Inferior parietal cortex (tissue), 1 donor: ENCODE data around the gene GLYATL2.

Experiments
- DNase-seq: peaks from one replicate; pipeline ENCODE4 v3.0.0-alpha.2; 2016; ENCODE audit errors: extremely low spot score

Gene GLYATL2, protein sequence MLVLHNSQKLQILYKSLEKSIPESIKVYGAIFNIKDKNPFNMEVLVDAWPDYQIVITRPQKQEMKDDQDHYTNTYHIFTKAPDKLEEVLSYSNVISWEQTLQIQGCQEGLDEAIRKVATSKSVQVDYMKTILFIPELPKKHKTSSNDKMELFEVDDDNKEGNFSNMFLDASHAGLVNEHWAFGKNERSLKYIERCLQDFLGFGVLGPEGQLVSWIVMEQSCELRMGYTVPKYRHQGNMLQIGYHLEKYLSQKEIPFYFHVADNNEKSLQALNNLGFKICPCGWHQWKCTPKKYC

DNA sequence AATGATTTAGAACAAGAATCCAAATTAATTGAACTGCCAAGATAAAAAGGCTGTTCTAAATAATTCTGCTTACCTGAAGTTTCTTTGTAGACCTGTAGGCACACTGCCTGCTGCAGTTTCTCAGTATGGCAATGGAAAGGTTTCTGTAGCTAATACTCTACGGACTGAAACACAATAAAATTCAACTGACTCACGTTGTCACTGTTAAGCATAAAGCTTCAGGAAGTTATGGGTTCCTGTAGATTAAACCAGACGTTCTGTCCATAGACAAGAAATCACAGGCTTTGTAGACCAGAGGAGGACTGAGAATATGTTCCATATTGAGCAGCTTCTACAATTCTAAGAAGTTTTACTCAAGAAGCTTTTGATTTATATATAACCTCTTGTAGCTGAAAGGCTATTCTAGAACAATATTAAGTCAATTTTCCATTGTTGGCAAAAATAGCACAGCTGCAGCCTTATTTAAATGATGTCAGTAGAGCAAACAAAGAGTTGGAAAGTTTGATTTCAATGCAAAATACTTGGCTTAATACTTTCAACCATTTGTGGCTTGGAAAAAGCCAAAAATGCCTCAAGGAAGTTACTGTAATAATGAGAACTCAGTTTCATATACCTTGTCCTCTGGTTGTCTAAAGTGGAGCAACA lies at the start of gene GLYATL2:
Gene GLYATL2 (minus strand): TSS at position 344 of the 645 bp plus-strand sequence. CDS start 5,092 bp downstream, outside the sequence.
- no peak for DNase-seq

DNA sequence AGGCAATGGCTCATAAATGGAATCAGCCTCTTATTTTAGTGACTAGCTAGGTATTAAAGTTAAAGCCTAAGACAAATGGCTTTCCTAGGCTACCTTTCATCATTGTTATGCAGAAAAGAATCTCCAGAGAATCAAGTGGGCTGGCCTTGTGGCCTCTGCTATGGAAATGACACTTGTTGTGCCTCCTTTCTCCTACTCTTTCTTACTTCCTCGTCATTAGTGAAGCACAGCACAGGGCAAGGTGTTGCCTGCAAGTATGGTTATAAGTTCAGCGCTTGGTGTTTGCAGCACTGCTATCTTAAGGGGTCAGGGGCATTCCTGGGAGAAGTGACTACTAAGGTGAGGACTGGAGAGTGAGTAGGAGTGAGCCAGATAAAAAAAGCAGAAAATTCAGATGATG lies 49.4 kb upstream of the GLYATL2 start:
- no peak for DNase-seq

DNA sequence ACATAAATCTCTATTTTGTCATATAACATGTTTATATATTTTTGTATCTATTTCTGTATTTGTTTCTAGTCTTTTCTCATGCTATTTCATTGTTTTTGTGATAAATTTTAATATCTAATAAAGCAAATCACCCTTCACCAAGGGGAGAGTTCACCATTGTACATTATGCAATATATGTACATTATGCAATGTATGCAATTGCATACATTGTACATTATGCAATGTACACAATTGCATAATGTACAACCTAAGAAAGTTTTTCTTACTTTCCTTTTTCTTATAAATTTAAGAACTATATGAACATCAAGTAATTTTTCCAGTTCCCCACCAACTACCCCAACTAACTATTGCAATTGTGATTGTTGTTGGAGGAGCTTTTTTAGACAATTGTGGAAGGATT lies 44.1 kb upstream of the GLYATL2 start:
- no peak for DNase-seq

- no peak for DNase-seq
Measured at GRCh38 chr11:58887452-58887851, 42.9 kb upstream of the GLYATL2 start.

GRCh38 chr11:58880625-58881024 lies 36.1 kb upstream of the GLYATL2 start:
- DNase-seq = no peak

- no peak for DNase-seq
Measured at GRCh38 chr11:58880166-58880565, 35.7 kb upstream of the GLYATL2 start.

GRCh38 chr11:58867556-58867955 lies 23.1 kb upstream of the GLYATL2 start:
- no peak for DNase-seq

GRCh38 chr11:58866788-58867187 lies 22.3 kb upstream of the GLYATL2 start:
- no peak for DNase-seq

- no peak for DNase-seq
Measured at GRCh38 chr11:58864335-58864734, 19.8 kb upstream of the GLYATL2 start.

DNA sequence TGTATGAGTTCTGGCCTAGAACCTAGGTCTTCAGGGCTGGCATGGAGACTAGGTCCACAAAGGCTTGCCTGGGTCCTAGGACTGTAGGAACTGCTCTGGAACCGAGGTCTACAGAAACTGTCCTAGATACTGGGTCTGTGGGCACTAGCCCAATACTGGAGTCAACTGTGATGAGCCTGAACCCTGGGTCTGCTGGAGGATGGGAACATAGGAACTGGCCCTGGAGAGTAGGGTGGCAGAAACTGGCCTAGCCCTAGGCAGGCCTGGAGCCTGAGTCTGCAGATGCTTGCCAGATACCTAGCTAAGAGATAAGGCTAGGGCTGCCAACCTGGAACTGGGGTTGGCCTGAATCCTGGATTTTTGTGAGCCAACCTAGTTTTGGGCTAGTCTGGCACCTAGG lies 19.2 kb upstream of the GLYATL2 start:
- DNase-seq = no peak

DNA sequence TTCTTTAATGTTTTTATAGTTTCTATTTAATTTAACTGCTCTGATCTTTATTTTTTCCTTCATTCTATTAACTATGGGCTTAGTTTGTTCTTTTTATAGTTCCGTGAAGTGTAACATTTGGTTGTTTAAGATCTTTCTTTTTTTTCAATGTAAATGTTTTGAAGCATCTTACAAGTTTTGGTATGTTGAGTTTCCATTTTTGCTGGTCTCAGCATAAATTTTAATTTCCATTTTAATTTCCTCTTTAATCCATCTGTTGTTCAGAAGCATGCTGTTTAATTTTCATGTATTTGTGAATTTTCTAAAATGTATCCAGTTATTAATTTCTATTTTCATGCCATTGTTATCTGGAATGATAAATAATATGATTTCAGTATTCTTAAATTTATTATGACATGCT lies 17.0 kb upstream of the GLYATL2 start:
- no peak for DNase-seq

DNA sequence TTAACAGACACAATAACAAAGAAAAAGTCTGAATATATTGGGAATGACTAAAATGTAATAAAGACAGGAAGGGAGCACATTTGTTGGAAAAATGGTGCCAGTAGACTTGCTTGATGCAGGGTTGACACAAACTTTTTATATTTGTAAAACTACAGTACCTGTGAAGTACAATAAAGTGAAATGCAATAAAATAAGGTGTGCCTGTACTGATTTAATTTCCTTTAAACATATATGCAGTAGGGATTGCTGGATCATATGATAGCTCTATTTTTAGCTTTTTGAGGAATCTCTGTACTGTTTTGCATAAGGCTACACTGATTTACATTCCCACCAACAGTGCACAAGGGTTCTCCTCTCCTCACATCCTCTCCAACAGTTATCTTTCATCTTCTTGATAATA lies 12.3 kb upstream of the GLYATL2 start:
- DNase-seq = no peak

- DNase-seq = no peak
Measured at GRCh38 chr11:58845386-58845785, 882 bp upstream of the GLYATL2 start.

- DNase-seq = no peak
Measured at GRCh38 chr11:58837707-58838388, 6.7 kb downstream of the GLYATL2 start.

DNA sequence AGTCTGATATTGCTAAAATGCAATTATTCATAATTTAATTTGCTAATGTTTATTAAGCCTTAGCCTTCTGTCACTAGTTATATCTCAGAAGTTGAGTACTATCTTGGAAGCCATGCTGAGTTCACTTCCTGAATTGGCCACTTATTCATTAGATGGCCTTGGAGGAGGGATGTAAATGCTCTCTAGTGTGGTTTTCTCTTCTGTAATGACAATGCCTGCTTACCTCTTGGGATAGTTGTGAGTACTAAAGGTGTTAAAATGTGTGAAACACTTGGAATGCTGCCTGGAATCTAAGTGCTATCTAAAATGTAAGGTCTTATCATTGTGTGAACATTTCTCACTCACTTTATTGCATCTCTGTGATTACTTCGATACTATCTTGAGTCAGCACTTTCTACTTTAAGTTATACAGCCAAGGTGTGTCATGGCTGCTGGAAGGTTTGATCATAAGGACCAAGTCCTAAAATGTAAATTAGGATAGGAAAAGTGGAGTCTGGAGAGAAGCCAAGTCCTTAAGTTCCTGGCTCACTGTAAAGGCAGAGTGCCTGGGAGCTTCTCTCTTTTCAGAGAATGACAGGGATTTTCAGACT lies 12.4 kb downstream of the GLYATL2 start:
- no peak for DNase-seq

- DNase-seq = no peak
Measured at GRCh38 chr11:58830673-58831301, 13.7 kb downstream of the GLYATL2 start.

GRCh38 chr11:58829786-58830185 lies 14.7 kb downstream of the GLYATL2 start:
- DNase-seq = no peak

DNA sequence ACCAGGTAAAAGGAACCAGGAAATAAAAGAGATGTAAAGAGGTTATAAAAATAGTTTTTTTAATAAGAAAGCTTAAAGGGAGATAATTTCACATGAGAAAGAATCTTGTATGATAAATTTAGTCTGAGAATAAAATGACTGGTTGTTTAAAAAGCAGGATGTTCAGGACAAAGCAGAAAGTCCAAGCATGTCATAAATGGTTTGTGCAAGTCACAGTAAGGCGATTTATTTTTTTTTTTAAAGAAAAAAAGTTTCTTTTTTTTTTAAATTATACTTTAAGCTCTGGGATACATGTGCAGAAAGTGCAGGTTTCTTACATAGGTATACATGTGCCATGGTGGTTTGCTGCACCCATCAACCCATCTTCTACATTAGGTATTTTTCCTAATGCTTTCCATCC lies 30.8 kb downstream of the GLYATL2 start:
- no peak for DNase-seq

DNA sequence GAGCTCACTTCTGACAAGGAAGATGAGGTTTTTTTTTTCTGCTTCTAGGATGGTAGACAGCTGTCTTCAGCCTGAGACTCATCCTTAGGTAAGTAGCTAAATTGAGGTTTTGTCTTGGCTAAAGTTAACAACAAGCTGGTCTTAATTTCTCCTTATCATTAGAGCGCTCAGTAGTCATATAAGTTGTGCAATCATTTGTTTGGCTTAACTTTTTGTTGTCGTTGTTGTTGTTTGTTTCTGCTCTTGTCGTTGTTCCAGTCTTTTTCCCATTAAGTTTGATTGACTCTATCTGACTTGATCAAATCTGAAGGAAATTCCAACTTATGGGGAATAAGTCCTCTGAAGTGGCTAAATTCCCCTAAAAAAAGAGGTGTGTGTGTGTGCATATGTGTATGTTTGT lies 33.0 kb downstream of the GLYATL2 start:
- no peak for DNase-seq

- DNase-seq = no peak
Measured at GRCh38 chr11:58807343-58807742, 37.2 kb downstream of the GLYATL2 start.

- no peak for DNase-seq
Measured at GRCh38 chr11:58805065-58805464, 39.4 kb downstream of the GLYATL2 start.

- DNase-seq = no peak
Measured at GRCh38 chr11:58801974-58802545, 42.4 kb downstream of the GLYATL2 start.
